Uterus (tissue), 2 donors: ENCODE data around the gene QDPR.

Experiments used
- CTCF ChIP-seq, 4 experiments: fragments of 200-600 bp in 2 of 4; fragments of 450-650 bp in 2 of 4; sonication (generic) in 2 of 4; IDR thresholded peaks; one replicate each; pipeline ENCODE4 v1.5.1; 2016 to 2019; ENCODE audit warnings: antibody characterized with exemption in 4 of 4, mild to moderate bottlenecking in 2 of 4, moderate library complexity in 1 of 4
- POLR2A ChIP-seq, 2 donors: fragments of 450-650 bp; IDR thresholded peaks; one replicate each; pipeline ENCODE4 v1.6.1; 2016; ENCODE audit warnings: antibody characterized with exemption in 2 of 2, mild to moderate bottlenecking in 1 of 2, moderate library complexity in 1 of 2

GRCh38 chr4:17517664-17518063, 5.8 kb upstream of the QDPR start:
- TF ChIP-seq POLR2A (IDR thresholded peaks at IDR 0.05) (no peak), CTCF (IDR thresholded peaks at IDR 0.05) (no peak)
